Mesothelial cell of epicardium (in vitro differentiated cells): Measurements from ENCODE around the gene RUNX1. TPM values are rescaled to one million over a fixed set of nuclear protein-coding genes. Genes with fewer than 3 reads are reported as not detected.

Source experiments
- DNase-seq, 2 experiments: peaks; one replicate each; pipeline ENCODE4 v3.0.0; 2021; ENCODE audit warnings: low spot score in 2 of 2; ENCODE audit not compliant: unreplicated experiment in 2 of 2
- H3K27ac Mint-ChIP-seq: 2 replicates; pipeline ENCODE4 v1.8.0; 2021; ENCODE audit warnings: mixed read lengths
- H3K27me3 Mint-ChIP-seq: 2 replicates; pipeline ENCODE4 v1.8.0; 2021; ENCODE audit warnings: low read depth, mixed read lengths
- H3K36me3 Mint-ChIP-seq: 2 replicates; pipeline ENCODE4 v1.8.0; 2021; ENCODE audit warnings: mixed read lengths
- H3K4me1 Mint-ChIP-seq: 2 replicates; pipeline ENCODE4 v1.8.0; 2021; ENCODE audit warnings: mixed read lengths
- H3K4me3 Mint-ChIP-seq: 2 replicates; pipeline ENCODE4 v1.8.0; 2021; ENCODE audit warnings: mild to moderate bottlenecking, moderate library complexity, mixed read lengths
- H3K9me3 Mint-ChIP-seq: 2 replicates; pipeline ENCODE4 v1.8.0; 2021; ENCODE audit warnings: mixed read lengths
- total RNA-seq: library from RNA; stranded (reverse); gene quantifications from 3 replicates; pipeline ENCODE4 v1.2.1, GENCODE V29; 2021
- TF ChIP-seq, protein P1 (sequence below): fragments of 200-600 bp; sonication (generic); IDR thresholded peaks from one replicate; pipeline ENCODE4 v1.5.0; 2021; ENCODE audit warnings: antibody characterized with exemption; ENCODE audit not compliant: unreplicated experiment

RUNX1 gene
- total RNA-seq, 1 donor from 2014 or later, result 41.2 TPM

DNA sequence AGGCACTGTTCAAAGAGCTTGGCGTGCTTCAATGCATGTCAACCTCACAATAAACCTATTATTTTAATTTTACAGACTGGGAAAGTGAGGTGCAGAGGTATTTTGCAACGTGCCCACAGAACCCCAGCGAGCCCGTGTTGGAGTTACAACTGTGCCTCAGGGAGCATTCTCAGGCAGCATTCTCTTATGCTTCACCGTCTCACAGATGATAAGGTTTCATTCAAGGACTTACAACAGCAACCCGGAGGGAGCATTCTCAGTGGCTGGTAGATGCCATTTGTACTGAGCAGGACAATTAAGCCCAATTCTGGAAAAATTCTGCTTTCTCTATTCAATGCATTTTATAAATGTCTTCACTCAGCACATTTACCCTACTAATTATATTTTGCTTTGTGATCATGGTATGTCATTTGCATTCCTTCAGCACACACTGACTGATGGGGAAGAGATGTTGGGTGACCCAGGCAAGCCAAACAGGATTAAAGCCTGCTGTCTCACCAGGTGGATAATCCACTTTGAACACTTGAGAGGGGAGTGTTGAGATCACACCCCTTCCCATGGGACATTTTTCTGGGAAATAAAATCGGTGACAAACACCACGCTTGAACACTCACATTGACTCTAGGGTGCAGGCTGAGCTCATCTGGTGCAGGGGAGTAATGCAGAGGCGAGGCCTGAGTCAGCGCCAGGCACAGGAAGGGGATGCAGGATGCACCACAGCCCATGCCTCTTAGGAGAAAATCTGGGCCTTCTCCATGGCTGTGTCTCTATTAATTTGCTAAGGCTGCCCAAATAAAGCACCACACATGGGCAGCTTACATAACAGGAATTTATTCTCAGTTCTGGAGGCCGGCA, 266.4 kb downstream of the RUNX1 start:
- no peak overlapping the region for H3K27ac Mint-ChIP-seq
- no peaks in the 10 kb centered on the region for H3K27me3 Mint-ChIP-seq
- H3K36me3 Mint-ChIP-seq, result no peaks in the 10 kb centered on the region
- no peaks in the 10 kb centered on the region for H3K9me3 Mint-ChIP-seq
- TF ChIP-seq, protein P1, sequence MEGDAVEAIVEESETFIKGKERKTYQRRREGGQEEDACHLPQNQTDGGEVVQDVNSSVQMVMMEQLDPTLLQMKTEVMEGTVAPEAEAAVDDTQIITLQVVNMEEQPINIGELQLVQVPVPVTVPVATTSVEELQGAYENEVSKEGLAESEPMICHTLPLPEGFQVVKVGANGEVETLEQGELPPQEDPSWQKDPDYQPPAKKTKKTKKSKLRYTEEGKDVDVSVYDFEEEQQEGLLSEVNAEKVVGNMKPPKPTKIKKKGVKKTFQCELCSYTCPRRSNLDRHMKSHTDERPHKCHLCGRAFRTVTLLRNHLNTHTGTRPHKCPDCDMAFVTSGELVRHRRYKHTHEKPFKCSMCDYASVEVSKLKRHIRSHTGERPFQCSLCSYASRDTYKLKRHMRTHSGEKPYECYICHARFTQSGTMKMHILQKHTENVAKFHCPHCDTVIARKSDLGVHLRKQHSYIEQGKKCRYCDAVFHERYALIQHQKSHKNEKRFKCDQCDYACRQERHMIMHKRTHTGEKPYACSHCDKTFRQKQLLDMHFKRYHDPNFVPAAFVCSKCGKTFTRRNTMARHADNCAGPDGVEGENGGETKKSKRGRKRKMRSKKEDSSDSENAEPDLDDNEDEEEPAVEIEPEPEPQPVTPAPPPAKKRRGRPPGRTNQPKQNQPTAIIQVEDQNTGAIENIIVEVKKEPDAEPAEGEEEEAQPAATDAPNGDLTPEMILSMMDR, result no peak
- peaks cover 7% of the 10 kb centered on the region for H3K4me1 Mint-ChIP-seq
- DNase-seq, result no peak
- H3K4me3 Mint-ChIP-seq, result no peak overlapping the region

DNA sequence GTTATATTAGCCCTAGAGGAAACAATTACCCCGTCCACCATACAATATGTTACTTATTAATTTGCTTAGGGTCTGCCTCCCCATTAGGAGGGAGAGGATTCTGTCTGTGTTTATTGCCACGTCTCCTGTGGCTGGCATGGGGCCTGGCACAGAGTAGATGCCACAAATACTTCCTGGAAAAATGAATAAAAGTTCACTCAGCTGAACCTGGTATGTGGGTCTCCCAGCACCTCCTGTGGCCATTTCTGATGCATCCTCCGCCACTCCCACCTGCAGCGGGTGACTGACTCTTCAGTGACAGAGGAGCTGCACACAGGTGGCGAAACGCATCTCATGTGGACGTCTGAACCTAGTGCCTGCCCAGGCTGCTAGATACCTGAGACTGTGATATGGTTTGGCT, 267.6 kb downstream of the RUNX1 start:
- Mint-ChIP-seq H3K4me3 (no peak overlapping the region), H3K4me1 (peaks cover 7% of the 10 kb centered on the region), H3K36me3 (no peaks in the 10 kb centered on the region), H3K27ac (no peak overlapping the region), H3K27me3 (no peaks in the 10 kb centered on the region), H3K9me3 (no peaks in the 10 kb centered on the region)
- TF ChIP-seq, protein P1, result no peak
- no peak for DNase-seq

DNA sequence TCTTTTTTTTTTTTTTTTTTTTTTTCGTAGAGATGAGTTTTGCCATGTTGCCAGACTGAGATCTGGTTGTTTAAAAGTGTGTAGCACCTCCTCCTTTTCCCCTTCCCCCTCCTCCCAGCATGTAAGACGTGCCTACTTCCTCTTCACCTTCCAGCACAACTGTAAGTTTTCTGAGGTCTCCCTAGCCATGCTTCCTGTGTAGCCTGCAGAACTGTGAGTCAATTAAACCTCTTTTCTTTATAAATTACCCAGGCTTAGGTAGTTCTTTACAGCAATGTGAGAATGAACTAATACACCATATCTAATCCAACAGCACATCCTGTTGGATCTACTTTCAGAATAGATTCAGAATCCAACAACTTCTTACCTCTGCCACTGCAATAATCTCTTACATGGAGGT, 269.2 kb downstream of the RUNX1 start:
- Mint-ChIP-seq H3K4me3 (no peak overlapping the region), H3K4me1 (peaks cover 21% of the 10 kb centered on the region), H3K36me3 (no peaks in the 10 kb centered on the region), H3K27ac (no peak overlapping the region), H3K27me3 (no peaks in the 10 kb centered on the region), H3K9me3 (no peaks in the 10 kb centered on the region)
- TF ChIP-seq, protein P1, result no peak
- DNase-seq, result no peak

DNA sequence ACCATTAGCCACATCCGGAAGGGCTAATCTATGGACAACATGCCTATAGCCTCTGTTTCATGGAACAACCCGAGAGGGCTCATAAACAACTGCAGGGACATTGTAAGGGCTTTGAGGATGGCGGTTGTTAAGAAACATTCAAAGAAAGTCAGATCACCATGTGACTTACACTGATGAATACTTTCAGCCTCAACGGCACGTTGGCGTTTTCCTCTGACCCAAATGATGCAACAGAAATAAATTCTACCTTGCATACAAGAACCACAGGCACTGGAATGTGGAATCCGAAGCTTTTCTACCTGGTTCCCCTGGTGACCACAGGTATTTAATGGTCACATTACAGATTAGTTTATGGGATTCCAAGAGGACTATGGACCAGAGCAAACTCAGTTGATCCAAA, 273.3 kb downstream of the RUNX1 start:
- Mint-ChIP-seq H3K4me1 (peaks cover 14% of the 10 kb centered on the region), H3K27ac (no peak overlapping the region), H3K36me3 (peaks cover 2% of the 10 kb centered on the region), H3K27me3 (no peaks in the 10 kb centered on the region), H3K9me3 (peaks cover 8% of the 10 kb centered on the region), H3K4me3 (no peak overlapping the region)
- no peak for DNase-seq
- TF ChIP-seq, protein P1, result no peak

DNA sequence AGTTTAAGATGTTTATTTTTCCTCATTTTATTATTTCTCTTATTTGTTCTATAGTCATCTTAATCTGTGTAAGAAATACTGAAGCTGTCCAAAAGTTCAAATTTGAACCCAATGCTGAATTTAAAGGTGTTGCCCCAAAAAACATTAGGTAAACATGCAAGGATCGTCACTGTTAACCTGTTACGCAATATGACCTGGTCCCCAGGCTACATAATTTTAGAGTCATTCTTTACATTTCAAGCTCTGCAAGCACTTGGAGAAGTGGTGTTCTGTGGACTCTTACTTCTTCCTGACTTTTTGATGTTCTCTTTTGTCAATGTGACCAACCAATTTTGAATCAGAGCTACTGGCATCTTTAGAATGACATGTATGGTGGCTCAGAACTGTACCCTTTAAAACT, 274.4 kb downstream of the RUNX1 start:
- peaks cover 2% of the 10 kb centered on the region for H3K36me3 Mint-ChIP-seq
- H3K4me3 Mint-ChIP-seq, result no peak overlapping the region
- no peaks in the 10 kb centered on the region for H3K27me3 Mint-ChIP-seq
- H3K4me1 Mint-ChIP-seq, result peaks cover 14% of the 10 kb centered on the region
- H3K9me3 Mint-ChIP-seq, result peaks cover 13% of the 10 kb centered on the region
- TF ChIP-seq, protein P1, result no peak
- H3K27ac Mint-ChIP-seq, result no peak overlapping the region
- no peak for DNase-seq
